Nephron (organoid): Measurements from ENCODE around the gene PLSCR1.

Experiments used
- H3K27ac Mint-ChIP-seq, 3 experiments: 2 replicates each; pipeline ENCODE4 v1.8.0; 2020; ENCODE audit warnings: mixed read lengths in 3 of 3, mild to moderate bottlenecking in 2 of 3, moderate library complexity in 1 of 3
- H3K27me3 Mint-ChIP-seq: 2 replicates; pipeline ENCODE4 v1.8.0; 2021; ENCODE audit warnings: low read depth, mild to moderate bottlenecking, moderate library complexity, mixed read lengths
- H3K36me3 Mint-ChIP-seq: 2 replicates; pipeline ENCODE4 v1.8.0; 2020; ENCODE audit warnings: low read depth, mixed read lengths
- H3K4me1 Mint-ChIP-seq: 2 replicates; pipeline ENCODE4 v1.8.0; 2020; ENCODE audit warnings: mixed read lengths
- H3K4me3 Mint-ChIP-seq, 3 experiments: 2 replicates each; pipeline ENCODE4 v1.8.0; 2020; ENCODE audit warnings: mild to moderate bottlenecking in 3 of 3, mixed read lengths in 3 of 3, moderate library complexity in 2 of 3
- H3K9me3 Mint-ChIP-seq: 2 replicates; pipeline ENCODE4 v1.8.0; 2020; ENCODE audit warnings: mixed read lengths
- CTCF ChIP-seq, 3 experiments: fragments of 200-600 bp; sonication (generic); IDR thresholded peaks; one replicate each; pipeline ENCODE4 v1.5.0; 2021; ENCODE audit warnings: antibody characterized with exemption in 3 of 3; ENCODE audit not compliant: unreplicated experiment in 3 of 3

The PLSCR1 gene

GRCh38 chr3:146507331-146508120, 36.9 kb downstream of the PLSCR1 start:
- no peaks in the 10 kb centered on the region for H3K27me3 Mint-ChIP-seq
- H3K36me3 Mint-ChIP-seq: no peaks in the 10 kb centered on the region
- no peak for TF ChIP-seq CTCF (IDR thresholded peaks at IDR 0.05; ENCODE audit: unreplicated experiment in 3 of 3)
- peak overlapping the region; percentile 70 to 88 (median 80) for H3K27ac Mint-ChIP-seq
- no peaks in the 10 kb centered on the region for H3K9me3 Mint-ChIP-seq
- peaks cover 12% of the 10 kb centered on the region for H3K4me1 Mint-ChIP-seq
- H3K4me3 Mint-ChIP-seq: no peak overlapping the region

- H3K4me1 Mint-ChIP-seq: peaks cover 12% of the 10 kb centered on the region
- H3K27me3 Mint-ChIP-seq: no peaks in the 10 kb centered on the region
- no peak overlapping the region for H3K4me3 Mint-ChIP-seq
- peak overlapping the region in 2 of 3 experiments; percentile 24 to 88 for H3K27ac Mint-ChIP-seq
- TF ChIP-seq CTCF (IDR thresholded peaks at IDR 0.05; ENCODE audit: unreplicated experiment in 3 of 3): no peak
- no peaks in the 10 kb centered on the region for H3K36me3 Mint-ChIP-seq
- H3K9me3 Mint-ChIP-seq: no peaks in the 10 kb centered on the region
Observed at GRCh38 chr3:146505516-146505915, 38.9 kb downstream of the PLSCR1 start.

GRCh38 chr3:146504498-146505197, 39.8 kb downstream of the PLSCR1 start:
- TF ChIP-seq CTCF (IDR thresholded peaks at IDR 0.05; ENCODE audit: unreplicated experiment in 3 of 3): no peak
- no peak overlapping the region for H3K4me3 Mint-ChIP-seq
- no peaks in the 10 kb centered on the region for H3K9me3 Mint-ChIP-seq
- H3K36me3 Mint-ChIP-seq: no peaks in the 10 kb centered on the region
- peak overlapping the region in 2 of 3 experiments; percentile 29 to 57 for H3K27ac Mint-ChIP-seq
- H3K4me1 Mint-ChIP-seq: peaks cover 12% of the 10 kb centered on the region
- H3K27me3 Mint-ChIP-seq: no peaks in the 10 kb centered on the region

GRCh38 chr3:146503461-146504202, 40.8 kb downstream of the PLSCR1 start:
- H3K27ac Mint-ChIP-seq: peak overlapping the region in 1 of 3 experiments; percentile 66
- no peaks in the 10 kb centered on the region for H3K36me3 Mint-ChIP-seq
- TF ChIP-seq CTCF (IDR thresholded peaks at IDR 0.05; ENCODE audit: unreplicated experiment in 3 of 3): no peak

GRCh38 chr3:146502887-146503460, 41.4 kb downstream of the PLSCR1 start:
- Mint-ChIP-seq H3K27me3 (no peaks in the 10 kb centered on the region), H3K4me3 (no peak overlapping the region), H3K36me3 (no peaks in the 10 kb centered on the region), H3K4me1 (peaks cover 12% of the 10 kb centered on the region), H3K27ac (peak overlapping the region in 1 of 3 experiments; percentile 19), H3K9me3 (peaks cover 4% of the 10 kb centered on the region)
- TF ChIP-seq CTCF (IDR thresholded peaks at IDR 0.05; ENCODE audit: unreplicated experiment in 3 of 3): no peak

More at GRCh38 chr3:146503461-146504202, 40.8 kb downstream of the PLSCR1 start:
- Mint-ChIP-seq H3K4me1 (peaks cover 12% of the 10 kb centered on the region), H3K9me3 (no peaks in the 10 kb centered on the region), H3K27me3 (no peaks in the 10 kb centered on the region), H3K4me3 (no peak overlapping the region)
